OCI-LY3 (cell line): Measurements from ENCODE around the gene FUOM.

ENCODE experiments used
- EZH2phosphoT487 ChIP-seq: fragments of 200-600 bp; shearing (Covaris generic); IDR thresholded peaks from 2 replicates; pipeline ENCODE4 v1.6.1; 2018; ENCODE audit warnings: antibody characterized with exemption, mixed run types, low read depth
- TF ChIP-seq, protein P1 (sequence below): fragments of 200-600, 300-600 bp; sonication (generic); IDR thresholded peaks from 2 replicates; pipeline ENCODE4 v1.5.1; 2014; ENCODE audit warnings: antibody characterized with exemption, low read length, low read depth

DNA sequence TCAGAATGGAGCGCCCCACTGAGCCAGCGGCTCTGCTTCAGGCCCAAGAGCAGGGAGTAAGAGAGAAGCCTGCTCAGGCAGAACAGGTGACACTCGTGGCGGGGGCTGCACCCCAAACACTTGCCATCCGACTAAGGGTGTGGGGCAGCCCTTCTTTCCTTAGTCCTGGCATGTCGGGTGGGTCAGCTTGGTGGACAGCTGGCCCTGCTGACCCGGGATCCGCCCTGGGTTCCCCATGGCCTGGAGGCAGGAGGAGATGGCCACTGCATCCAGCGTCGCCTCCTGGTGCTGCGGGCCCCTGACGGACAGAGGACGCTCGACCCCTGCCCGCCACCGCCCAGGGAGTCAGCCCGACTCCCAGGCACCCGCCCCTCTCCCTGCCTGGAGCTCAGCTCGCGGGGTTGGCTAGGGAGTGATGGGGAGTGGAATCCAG, 20.0 kb upstream of the FUOM start:
- TF ChIP-seq, protein P1, sequence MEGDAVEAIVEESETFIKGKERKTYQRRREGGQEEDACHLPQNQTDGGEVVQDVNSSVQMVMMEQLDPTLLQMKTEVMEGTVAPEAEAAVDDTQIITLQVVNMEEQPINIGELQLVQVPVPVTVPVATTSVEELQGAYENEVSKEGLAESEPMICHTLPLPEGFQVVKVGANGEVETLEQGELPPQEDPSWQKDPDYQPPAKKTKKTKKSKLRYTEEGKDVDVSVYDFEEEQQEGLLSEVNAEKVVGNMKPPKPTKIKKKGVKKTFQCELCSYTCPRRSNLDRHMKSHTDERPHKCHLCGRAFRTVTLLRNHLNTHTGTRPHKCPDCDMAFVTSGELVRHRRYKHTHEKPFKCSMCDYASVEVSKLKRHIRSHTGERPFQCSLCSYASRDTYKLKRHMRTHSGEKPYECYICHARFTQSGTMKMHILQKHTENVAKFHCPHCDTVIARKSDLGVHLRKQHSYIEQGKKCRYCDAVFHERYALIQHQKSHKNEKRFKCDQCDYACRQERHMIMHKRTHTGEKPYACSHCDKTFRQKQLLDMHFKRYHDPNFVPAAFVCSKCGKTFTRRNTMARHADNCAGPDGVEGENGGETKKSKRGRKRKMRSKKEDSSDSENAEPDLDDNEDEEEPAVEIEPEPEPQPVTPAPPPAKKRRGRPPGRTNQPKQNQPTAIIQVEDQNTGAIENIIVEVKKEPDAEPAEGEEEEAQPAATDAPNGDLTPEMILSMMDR: no peak
- no peak for TF ChIP-seq EZH2phosphoT487
